ENCODE results near the gene AUTS2. TPM values are rescaled to one million over a fixed set of nuclear protein-coding genes. Genes with fewer than 3 reads are reported as not detected.

Gene AUTS2
- polyA plus RNA-seq, 4 donors = 69.8 to 109 (median 76.8) TPM

GRCh38 chr7:70494225-70495032, 896.2 kb downstream of the AUTS2 start:
- DNase-seq (ENCODE audit: low read depth in 4 of 4, low spot score in 3 of 4) = no peak

- DNase-seq (ENCODE audit: low read depth in 4 of 4, low spot score in 3 of 4) = no peak
These were observed 896.7 kb downstream of the AUTS2 start for GRCh38 chr7:70495033-70495376.

DNA sequence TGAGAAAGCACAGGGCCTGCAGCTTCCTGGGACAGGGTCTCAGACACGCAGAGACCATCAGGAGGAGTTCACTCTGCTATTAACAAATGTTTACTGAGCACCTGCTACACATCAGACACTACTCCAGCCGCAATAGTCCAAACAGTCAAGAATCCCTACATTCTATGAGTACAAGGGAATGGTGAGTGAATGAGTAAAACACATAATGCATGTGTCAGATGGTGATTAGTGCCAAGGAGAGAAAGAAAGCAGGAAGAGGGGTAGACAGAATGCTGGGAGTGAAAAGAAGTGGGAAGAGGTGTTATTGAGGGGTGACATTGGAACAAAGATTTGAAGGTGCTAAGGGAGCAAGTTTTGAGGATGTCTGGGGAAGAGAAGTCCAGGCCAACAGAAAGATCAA, 899.5 kb downstream of the AUTS2 start:
- no peak for DNase-seq (ENCODE audit: low read depth in 4 of 4, low spot score in 3 of 4)

DNA sequence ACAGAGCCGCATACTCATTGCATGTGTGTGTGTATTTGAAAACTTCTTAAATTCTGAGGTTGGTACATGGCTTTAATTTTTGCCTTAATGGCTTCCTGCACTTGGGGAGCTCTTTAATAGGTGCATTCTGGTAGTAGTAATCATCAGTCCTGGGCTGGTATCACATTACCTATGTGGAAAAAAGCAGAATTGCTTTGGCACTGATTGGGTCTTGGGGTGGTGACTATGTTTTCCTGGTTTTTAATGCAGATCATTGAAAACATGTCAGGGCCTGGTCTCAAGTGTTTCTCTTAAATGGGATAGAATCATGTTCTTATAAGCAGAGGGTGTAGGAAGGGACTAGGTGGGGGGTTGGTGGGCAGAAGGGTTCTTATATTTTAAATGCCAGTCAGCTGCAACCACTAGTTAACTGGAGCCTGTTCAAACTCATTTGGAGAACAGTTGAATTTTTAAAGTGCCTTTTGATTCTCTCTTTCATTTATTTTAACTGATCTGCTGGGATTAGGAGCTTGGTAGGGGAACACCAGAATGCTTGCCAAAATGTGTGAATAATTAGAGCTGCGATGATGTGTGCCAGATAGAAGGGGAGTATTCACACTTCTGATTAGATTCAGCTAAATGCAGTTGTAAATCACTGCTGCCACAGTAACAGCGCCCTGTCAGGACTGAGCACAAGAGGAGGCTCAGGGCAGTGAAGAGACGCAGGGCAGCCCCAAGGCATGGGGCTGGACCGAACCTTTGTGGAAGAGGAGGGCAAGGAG, 900.1 kb downstream of the AUTS2 start:
- no peak for DNase-seq (ENCODE audit: low read depth in 4 of 4, low spot score in 3 of 4)

- DNase-seq (ENCODE audit: low read depth in 4 of 4, low spot score in 3 of 4) = no peak
These were observed 902.0 kb downstream of the AUTS2 start for GRCh38 chr7:70500261-70500660.

DNA sequence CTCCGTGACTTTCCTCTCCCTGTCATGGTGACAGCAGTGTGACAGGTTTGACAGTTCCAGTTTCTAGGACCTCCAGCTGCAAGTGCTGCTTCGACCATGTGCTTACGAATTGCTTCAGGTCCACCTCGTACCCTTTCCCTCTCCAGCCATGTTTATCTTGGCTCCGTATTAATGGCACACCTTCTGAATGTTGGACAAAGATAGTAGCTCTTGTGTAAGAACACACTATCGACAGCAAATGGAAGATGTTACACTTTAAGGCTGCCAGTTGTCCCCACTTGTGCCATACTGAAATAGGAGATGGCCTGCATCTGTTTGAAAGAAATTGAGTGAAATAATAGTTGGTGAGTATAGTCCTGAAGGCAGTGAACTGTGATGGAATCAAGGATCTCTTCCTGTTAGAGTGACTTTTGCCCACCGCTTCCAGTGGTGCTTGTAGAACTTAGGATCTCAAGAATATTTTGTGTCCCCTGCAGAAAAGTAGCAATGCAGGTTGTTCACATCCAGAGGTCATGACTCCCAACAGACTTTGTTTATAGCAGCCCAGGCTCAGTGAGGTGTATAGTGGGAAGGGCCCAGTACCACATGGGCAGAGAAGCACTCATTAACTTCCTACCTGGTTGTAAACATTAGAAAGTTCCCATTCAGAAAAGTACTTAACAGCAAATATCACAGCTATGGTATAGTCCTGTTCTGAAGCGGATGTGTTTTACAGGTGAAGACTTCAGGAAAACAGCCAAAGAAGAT, 904.0 kb downstream of the AUTS2 start:
- no peak for DNase-seq (ENCODE audit: low read depth in 4 of 4, low spot score in 3 of 4)

DNA sequence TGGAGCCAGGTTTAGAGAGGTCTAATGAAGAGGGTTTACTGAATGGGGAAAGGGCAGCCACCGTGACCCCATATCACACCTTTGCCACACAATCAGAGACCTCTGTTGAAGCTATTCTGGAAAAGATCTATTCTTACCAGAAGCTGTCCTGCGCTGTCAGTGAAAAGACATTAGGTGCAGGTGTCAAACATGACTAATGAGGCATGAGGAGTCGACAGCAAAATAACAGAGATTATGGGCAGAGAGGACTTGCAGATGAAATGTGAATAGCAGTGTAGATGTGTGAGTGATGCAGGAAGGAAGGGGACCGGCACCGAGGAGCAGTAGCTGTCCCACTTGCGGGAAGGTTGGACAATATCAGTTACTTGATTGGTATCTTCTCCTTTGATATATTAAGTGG, 906.0 kb downstream of the AUTS2 start:
- DNase-seq (ENCODE audit: low read depth in 4 of 4, low spot score in 3 of 4) = no peak

DNA sequence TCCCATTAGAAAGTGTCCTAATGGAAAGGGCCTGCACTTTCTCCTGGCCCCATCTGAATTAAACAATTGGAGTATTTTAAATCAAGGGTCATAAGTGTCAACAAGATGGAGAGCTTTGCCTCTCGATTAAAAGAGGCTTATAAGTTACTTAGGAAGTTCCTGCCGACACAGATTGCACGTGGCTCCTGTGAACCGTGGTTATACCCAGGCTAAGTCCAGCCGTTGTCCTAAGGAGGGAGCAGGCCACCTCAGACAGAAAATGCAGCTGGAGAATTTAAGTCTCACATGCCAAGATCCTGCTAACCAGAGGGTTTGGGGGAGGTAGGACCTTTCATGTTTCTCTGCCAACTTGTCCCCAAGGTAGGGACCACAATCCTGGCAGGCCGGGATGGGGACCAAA, 907.2 kb downstream of the AUTS2 start:
- DNase-seq (ENCODE audit: low read depth in 4 of 4, low spot score in 3 of 4) = no peak

DNA sequence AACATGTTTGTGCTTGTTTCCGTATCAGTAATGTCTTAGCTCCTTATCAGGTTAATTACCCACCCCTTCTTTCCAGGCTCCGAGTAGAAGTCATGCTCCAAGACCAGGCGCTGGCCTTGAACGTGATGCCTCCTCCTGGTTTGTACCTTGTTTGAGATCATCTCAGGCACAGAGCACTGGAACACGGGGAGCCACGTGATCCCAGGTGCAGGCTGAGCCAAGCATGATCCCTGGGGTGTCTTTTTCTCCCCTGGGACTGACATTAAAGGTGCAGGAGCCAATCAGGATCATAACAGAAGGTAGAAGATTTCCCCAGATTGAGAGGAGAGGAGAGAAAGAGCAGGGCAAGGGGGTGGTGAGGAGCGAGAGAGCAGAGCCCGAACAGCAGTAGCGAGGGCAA, 907.6 kb downstream of the AUTS2 start:
- DNase-seq (ENCODE audit: low read depth in 4 of 4, low spot score in 3 of 4) = no peak

- no peak for DNase-seq (ENCODE audit: low read depth in 4 of 4, low spot score in 3 of 4)
These were observed 908.2 kb downstream of the AUTS2 start for GRCh38 chr7:70506434-70506833.

DNA sequence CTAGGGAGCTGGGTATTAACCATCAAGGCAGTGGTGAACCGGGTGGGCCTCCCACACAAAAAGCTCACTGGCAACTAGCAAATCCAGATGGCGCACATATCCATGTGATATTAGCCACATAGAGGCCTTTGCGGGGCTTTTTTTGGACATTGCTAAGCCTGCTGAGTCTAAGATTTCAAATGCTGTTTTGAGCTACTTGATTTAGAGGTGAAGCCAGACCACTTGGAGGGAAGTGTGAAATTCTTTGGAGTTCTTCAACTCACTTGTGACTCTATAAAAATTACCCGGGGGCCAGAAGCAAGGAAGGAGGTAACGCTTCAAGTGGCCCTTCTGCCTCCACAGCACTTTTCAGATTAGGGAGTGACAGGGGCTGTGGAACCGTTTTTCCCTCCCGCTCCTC, 913.9 kb downstream of the AUTS2 start:
- no peak for DNase-seq (ENCODE audit: low read depth in 4 of 4, low spot score in 3 of 4)

- no peak for DNase-seq (ENCODE audit: low read depth in 4 of 4, low spot score in 3 of 4)
These were observed 914.5 kb downstream of the AUTS2 start for GRCh38 chr7:70512761-70513160.

GRCh38 chr7:70520611-70521010, 922.3 kb downstream of the AUTS2 start:
- DNase-seq (ENCODE audit: low read depth in 4 of 4, low spot score in 3 of 4) = no peak

DNA sequence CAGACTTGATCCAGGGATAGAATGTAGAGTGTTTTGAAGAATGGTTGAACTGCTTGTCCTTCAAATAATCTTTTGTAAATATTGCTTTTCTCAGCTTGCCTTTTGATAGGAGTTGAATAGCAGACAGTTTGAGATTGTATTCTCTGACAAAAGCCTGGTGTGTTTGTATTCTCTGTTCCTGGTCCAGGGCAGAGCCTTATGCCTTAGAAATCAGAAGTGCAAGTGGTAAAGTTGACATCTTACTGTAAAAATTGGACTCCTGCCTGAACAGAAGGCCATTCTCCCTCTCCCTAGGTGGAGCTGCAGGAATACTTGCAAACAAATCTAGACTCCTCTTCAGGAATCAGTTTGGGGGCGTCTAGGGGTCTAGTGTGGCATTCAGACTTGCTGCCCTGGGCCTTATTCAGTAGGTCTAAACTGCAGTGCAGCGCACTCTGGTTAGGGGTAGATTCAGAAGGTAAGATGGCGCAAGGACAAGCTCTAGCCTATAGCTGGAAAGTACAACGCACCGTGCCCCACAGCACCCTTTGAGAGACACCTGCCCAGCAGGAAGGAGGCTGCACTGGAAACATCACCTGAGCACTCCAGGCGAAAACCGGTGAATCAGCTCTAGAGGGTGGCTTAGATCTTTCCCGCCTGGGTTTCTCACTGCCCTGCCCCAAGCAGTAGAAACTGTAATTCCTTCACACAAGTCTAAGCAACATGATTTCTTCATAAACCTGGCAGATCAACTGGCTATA, 925.1 kb downstream of the AUTS2 start:
- DNase-seq (ENCODE audit: low read depth in 4 of 4, low spot score in 3 of 4) = no peak

DNA sequence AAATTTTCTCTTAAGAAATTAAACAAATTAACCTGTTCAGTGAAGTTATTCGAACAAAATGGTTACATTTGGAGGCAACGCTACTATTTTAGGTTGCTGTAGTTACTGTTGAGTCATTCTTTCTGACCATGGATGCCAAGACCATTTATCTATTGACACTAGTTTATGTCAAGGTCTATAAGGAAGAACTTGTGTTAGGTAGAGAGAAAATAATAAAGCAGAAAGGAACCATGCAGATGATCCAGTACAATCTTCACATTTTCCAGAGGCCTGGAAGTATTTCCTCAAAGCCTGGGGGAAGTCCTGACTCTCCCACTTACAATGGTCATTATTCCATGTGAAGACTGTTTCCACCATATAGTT, 925.7 kb downstream of the AUTS2 start:
- DNase-seq (ENCODE audit: low read depth in 4 of 4, low spot score in 3 of 4) = no peak

GRCh38 chr7:70525991-70526390, 927.7 kb downstream of the AUTS2 start:
- no peak for DNase-seq (ENCODE audit: low read depth in 4 of 4, low spot score in 3 of 4)

GRCh38 chr7:70527520-70528115, 929.3 kb downstream of the AUTS2 start:
- no peak for DNase-seq (ENCODE audit: low read depth in 4 of 4, low spot score in 3 of 4)

DNA sequence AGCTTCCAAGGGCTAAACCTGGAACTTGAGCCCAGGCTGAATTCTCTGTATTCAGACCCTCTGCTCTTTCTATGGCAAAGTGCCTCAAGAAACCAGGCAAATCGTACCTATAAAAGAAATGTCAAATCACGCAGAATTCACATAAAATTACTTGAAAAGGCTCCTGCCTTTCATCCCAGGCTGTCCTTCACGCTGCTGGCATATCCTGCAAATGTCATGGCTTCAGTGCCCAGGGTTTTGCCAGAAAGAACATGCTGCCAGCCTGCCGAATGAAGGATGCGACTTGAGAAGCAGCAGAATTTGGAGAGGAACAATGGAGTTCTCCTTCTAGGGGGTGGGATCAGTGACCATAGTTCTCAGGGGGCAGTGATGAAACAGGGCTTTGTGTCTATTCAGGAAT, 931.2 kb downstream of the AUTS2 start:
- no peak for DNase-seq (ENCODE audit: low read depth in 4 of 4, low spot score in 3 of 4)

DNA sequence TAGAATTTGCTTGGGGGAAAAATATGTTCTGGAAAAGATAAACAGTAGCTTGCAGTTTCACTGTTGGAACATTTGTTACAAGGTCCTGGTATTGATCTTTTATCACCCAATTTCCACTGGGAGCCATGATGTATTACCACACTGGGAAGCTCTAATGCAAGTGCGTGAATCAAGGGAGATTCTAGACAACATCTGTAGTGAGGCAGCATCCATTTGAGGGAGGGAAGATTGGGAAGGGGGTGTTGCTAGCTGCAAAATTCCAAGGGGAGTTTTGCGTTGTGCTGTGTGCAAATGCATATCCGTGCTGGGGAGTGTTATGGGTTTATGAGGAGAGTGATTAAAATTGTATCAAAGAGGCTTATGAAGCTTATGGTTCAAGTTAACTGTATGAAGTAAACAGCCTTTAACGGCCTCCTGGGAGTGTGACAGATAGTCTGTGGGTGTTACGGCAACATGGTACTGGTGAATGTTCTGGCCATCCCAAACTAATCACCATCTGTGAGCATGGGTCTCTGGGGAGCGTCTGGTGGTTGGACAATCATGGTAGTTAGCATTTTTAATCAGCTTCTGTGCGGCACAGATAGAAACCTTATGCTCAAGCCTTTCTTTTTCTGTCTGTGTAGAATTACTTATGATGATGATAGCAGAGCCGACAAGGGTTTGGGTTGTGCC, 931.8 kb downstream of the AUTS2 start:
- DNase-seq (ENCODE audit: low read depth in 4 of 4, low spot score in 3 of 4) = no peak

DNA sequence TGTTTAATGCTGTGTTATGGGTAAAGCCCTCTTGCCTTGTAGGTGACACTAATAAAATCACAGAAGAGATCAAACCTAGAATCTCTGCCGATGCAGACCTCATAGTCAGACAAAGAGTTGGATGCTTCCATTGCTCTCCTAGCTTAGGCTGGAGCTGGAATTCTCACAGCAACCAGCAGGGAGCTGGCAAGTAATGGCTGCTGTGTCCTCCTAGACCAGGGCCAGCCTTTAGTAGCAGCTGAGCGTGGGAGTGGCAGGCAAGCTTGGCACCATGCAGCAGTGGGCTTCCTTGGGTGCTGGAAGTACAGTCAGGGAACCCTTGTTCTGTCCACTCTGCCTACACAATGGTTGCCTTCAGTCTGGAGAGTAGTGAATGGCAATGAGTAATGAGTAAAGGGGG, 935.3 kb downstream of the AUTS2 start:
- no peak for DNase-seq (ENCODE audit: low read depth in 4 of 4, low spot score in 3 of 4)

All from left renal pelvis (tissue), 4 donors.